Stimulated activated naive CD8-positive, alpha-beta T cell treated with anti-CD3 and anti-CD28 coated beads, Interleukin-15, Interleukin-2, amounts not matched to agents 100 U/mL and 50 U/mL, for 24 hours (primary cell): ENCODE measurements around the gene SYMPK.
A peak's percentile ranks its signal among the peaks of the same experiment; 100 is the strongest.
"Not testable (repeated sequence)": the region's sequence is repeated elsewhere in the genome, so short reads cannot be mapped to it uniquely, and the experiment has no call there.

ENCODE experiments used
- ATAC-seq: fragments of 150-1000 bp; cut with Tn5 transposase; one replicate; pipeline ENCODE4 v1.10.0; 2021
- DNase-seq: peaks from one replicate; pipeline ENCODE4 v3.0.0; 2021

SYMPK gene

DNA sequence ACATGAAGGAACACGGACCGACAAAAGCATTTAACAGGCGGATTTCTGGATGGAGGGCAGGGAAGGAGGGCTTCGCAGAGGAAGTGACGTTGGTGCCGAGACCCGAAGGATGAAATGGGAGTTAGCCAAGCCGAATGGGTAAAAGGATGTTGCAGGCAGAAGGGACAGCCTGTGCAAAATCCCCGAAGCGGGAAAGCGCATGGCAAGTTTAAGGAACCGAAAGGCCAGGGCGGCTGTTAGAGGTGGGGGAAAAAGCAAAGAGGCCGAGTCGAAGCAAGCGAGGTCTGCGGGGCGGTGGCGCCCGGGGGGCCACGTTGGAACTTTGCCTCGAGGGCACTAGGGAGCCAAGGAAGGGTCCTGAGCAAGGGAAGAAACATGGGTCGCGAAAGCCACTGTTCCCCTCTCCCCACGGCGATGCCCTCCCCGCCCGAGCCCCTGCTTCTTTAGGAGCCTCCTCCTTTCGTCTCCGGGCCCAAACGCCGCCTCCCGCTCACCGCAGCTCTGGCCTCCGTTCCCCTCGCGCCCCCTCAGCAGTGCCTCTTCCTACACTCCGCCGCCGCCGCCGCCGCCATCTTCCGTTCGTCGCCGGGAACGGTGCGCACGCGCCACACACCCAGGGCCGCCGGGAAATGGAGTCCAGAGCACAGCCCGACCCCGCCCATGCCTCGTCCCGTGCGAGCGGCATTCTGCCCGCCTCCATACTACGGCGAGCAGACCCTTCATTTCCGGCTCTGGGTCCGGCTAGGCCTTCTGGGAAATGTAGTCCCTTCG lies at the start of gene SYMPK:
TSS of gene SYMPK (minus strand) at position 584 of the 771 bp plus-strand sequence. CDS start 8,652 bp downstream, outside the sequence.
- DNase-seq = peak; percentile 99
- ATAC-seq = peak; percentile 97

DNA sequence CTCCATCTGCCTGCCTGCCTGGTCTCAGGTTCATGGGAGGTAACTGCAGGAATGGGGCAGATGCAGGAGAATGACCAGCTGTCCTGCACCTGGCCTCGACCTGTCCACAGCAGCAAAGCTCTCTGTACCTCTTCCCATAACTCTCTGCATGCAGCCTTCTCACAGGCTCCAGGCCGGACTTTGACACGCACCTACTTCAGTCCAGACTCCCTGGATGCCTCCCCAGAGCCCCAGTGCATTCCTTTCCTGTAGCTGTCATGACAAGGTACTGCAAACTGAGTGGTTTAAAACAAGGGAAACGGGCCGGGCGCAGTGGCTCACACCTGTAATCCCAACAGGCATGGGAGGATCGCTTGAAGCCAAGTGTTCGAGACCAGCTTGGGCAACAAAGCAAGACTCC lies 48.3 kb upstream of the SYMPK start:
- DNase-seq = no peak
- ATAC-seq = no peak

DNA sequence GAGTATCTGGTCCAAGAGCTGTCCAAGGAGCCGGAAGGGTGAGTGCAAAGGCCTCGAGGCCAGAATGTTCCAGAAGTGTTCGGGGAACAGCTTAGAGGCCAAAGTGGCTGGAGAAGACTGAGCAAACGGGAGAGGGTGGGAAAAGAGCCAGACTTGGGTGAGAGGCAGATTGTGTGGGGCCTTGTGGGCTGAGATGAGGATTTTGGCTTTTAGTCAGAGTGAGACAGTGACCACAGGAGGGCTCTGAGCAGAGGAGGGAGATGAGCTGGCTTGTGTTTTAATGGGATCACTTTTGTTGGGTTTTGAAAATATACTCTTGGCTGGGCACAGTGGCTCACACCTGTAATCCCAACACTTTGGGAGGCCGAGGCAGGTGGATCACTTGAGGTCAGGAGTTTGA lies 46.0 kb upstream of the SYMPK start:
- no peak for ATAC-seq
- DNase-seq = no peak

DNA sequence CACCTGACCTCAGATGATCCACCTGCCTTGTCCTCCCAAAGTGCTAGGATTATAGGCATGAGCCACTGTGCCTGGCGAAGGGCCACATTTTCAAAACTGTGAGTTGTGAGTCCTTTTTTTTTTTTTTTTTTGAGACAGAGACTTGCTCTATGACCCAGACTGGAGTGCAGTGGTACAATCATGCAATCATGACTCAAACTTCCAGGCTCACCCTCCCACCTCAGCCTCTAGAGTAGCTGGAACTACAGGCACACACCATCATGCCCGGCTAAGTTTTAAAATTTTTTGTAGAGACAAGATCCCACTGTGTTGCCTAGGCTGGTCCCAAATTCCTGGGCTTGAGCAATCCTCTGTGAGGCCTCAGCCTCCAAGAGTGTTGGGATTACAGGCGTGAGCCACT lies 43.3 kb upstream of the SYMPK start:
- no peak for ATAC-seq
- DNase-seq = no peak

DNA sequence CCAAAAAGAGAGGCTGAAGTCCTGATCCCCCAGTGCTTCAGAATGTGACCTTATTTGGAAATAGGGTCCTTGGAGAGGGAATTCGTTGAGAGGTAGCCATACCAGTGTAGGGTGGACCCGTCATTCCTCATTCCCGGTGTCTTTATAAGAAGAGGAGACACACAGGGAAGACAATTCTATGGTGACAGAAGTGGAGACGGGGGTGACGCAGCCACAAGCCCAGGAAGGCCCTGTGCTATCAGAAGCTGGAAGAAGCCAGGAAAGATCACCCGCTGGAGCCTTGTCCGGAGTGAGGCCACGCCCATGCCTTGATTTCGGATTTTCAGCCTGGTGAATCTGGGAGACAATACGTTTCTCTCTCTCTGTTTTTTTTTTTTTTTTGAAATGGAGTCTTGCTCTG lies 42.1 kb upstream of the SYMPK start:
- DNase-seq (no peak), ATAC-seq (no peak)

DNA sequence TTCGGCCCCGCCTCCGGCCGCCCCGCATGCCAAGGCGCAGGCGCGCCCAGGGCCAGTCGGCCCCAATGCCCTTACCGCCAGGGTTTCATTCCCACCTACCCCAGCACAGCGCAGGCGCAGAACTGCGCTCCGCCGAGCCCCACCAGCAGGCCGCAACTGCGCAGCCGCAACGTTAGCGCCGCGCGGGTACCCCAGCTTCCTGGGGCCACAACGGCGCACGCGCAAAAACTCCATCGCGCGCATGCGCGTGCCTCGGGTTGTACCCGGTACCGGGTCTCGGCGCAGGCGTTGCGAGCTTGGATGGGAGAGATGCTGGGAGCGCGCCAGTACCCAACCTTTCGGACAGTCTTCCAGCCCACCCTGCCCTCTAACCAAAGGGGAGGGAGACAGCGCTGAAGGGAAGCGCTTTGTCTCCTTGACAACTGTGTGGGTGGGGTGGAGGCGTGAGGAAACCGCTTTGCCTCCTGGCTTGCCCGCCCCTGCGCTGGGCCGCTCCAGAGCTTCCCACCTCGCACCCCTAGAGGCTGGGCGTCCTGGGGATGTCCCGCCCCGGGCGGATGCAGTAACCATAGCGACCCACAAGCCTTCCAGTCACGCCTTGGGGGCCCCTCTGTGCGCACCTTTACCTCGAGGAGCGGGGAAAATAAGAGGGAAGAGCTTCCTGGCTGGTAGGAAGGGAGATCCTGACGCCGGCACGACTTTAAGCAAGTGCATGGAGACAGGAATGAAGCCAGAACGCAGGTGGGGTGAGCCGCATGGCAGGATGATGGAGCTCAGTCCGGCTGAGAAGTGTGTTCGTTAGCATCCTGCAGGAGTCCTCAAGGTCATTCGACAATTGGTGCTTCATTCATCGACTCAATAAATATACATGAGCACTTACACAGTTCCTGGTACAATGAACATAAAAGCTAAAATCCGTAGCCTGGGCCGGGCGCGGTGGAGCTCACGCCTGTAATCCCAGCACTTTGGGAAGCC lies 40.0 kb upstream of the SYMPK start:
- DNase-seq (peak; percentile 100), ATAC-seq (peak; percentile 89)

DNA sequence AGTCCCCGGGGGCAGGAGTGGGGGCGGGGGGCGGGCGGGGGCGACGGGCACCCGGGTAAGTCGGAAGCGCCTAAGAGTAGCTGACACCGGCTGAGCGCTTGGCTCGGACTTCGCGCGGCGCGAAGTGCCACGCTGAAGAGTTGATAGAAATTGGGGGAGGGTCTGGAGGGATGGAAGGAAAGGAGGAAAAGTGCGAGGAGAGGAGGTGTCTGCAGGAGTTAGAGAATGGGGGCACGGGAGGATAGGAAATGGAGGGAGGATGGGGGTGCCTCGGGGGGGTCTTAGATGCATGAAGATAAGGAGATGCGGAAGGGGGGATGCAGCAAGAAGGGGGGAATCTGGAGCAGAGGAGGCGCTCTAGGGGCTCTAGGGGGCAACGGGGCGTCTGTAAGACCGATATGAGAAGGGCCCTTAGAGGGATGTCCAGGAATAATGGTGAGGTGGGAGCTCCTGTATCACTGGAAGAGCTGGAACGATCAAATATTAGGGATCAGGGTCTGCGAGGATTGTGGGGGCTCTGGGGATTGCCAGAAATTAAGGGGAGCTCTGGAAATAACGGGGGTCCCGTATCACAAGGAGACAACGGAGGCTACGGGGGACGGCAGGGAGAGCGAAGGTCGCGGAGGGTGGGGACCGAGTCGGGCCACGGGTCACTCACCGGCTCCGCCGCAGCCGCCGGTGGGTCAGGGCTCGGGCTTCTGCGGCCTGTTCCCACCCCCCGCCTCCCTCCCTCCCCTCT lies 39.1 kb upstream of the SYMPK start, which contains the start of gene MYPOP:
TSS of gene MYPOP (minus strand) at position 702 of the 739 bp plus-strand sequence. CDS start 840 bp downstream, outside the sequence.
- peak; percentile 27 for DNase-seq
- ATAC-seq = no peak

DNA sequence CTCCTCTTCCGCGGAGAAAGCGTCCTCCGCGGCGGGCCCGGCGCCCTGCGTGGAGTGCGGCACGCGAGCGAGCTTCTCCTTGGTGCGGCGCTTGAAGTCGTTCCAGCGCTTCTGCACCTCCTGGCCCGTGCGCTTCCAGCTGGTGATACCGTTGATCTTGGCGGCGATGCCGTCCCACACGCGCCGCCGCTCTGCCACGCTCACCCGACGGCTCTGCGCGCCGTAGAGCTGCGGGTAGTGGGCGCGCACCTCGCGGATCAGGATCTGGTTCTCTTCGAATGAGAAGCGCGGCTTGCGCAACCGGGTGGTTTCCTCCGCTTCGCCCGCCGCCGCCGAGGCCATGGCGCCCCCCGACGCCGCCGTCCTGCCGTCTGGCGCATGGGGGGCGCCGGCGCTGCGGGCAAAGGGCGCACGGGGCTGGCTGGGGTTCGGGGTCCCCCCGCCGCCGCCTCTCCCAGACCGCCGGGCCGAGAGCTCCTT lies 38.5 kb upstream of the SYMPK start:
- DNase-seq (peak; percentile 50), ATAC-seq (no peak)

DNA sequence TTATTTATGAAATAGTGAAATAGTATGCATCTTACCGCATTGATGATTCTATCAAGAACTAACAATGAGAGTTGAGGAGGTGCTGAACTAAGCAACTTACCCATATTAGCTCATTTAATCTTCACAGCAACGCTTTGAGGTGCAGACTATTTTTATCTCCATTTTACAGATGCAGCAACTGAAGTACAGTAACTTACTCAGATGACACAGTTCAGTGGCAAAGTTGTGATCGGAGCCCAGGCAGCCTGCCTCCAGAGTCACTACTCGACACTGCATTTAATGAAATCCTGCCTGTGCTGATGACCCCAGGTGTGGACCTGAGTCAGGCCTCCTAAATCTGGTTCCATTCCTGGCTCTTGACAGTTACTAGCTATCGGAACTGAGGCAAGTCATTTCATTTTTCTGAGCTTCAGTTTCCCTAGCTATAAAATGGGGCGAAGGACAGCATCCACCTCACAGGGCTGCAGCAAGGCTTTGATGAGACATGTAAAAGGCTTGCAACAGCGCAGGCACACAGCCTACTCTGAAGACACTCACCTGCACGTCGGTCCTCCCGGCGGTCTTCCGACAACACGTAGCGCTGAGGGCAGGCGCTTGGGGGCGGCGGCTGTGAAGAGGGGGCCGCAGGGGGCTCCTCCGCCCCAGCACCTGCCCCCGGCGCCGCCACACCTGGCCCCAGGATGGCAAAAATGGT lies 37.9 kb upstream of the SYMPK start:
- DNase-seq (no peak), ATAC-seq (no peak)

DNA sequence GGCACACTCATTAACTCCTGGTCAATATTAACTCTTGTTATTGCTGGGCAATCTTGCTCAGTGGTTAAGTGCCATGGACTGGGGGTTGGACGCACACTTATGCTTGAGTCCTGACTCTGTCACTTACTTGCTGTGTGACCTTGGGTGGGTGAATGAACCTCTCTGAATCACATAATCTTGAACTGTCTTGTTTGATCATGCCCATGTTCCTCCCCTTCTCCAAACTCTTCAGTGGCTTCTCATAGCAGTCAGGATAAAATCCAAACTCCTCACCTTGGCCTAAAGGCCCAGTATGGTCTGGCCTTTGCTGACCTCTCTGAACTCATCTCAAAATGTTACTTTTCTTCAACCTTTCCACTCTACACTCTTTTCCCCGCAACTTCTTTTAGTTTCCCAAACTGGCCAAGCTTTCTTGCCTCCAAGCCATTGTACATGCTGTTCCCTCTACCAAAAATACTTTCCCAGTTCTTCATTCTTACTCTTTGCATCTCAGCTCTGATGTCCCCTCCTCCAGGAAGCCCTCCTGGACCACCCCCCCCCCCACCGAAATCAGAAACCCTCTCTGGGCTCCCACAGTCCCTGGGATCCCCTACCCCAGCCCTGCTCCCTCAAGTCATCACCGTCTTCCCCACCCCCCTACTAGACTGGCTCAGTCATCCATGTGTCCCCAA lies 37.1 kb upstream of the SYMPK start:
- DNase-seq (no peak), ATAC-seq (no peak)

DNA sequence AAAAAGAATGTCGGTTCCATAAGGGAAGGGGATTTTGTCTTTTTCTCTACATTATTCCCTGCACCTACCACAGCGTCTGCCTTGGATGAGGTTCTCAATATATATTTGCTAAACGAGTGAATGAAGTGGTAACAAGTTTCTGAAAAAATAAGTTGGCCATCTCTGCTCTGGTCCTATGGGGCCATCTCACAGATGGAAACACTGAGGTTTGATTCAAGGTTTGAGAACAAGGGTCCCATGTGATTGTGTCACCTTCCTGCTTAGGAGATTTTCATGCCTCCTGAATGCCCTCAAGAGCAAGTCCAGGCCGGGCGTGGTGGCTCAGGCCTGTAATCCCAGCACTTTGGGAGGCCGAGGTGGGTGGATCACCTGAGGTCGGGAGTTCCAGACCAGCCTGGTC lies 36.3 kb upstream of the SYMPK start:
- no peak for ATAC-seq
- DNase-seq = no peak

DNA sequence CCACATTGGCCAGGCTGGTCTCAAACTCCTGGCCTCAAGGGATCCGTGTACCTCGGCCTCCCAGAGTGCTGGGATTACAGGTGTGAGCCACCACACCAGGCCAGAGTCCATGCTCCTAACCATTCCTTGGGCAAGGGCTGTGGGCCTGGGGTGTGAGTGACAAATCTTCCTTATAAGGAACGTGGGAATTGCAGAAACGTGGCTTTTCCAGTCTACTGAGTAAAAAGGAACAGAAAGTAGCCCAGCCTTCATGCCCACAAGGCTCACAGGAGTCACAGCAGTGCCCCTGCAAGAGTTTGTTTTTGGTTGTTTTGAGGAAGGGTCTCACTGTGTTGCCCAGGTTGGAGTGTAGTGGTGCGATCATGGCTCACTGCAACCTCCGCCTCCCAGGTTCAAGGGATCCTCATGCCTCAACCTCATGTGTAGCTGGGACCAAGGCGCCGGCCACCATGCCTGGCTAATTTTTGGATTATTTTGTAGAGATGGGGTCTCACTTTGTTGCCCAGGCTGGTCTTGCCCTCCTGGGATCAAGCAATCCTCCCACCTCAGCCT lies 34.4 kb upstream of the SYMPK start:
- DNase-seq (no peak), ATAC-seq (no peak)

DNA sequence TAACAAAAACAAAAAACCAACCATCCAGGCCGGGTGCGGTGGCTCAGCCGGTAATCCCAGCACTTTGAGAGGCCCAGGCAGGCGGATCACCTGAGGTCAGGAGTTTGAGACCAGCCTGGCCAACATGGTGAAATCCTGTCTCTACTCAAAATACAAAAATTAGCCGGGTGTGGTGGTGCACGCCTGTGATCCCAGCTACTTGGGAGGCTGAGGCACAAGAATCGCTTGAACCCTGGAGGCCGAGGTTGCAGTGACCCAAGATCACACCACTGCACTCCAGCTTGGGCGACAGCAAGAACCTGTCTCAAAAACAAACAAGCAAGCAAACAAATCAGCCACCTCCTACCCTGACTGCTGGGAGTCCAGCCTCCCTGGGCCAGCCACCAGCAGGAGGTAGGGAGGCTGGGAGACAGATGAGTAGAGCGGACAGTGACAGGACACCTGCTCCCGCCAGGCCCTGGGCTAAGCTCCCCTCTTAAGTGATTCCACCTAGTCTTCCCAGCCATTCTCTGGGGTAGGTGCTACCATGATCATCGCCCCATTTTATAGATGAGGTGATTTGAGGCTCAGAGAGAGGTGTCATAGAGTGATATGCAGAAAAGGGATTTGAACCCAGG lies 33.1 kb upstream of the SYMPK start:
- ATAC-seq, DNase-seq: not testable (repeated sequence)

DNA sequence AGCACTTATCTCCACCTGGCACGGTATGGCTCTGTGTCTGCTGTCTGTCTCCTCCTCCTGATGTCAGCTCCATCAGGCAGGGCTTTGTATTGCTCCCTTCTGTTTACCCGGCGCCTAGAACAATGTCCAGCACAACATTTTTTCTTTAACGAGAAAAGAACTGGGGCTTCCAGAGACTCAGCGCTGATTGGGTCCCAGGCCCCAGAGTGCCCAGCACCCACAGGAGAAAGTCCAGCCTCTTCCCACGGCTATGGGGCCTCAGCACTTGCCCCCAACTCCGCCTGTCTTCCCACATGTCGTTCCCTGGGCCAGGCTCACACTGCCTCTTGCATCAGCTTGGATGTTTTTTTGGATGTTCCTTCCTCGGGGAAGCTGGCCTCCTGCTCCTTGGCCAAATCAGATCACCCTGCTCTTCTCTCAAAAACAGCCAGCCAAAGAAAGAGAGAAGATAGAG lies 32.6 kb upstream of the SYMPK start:
- ATAC-seq = no peak
- DNase-seq = no peak

DNA sequence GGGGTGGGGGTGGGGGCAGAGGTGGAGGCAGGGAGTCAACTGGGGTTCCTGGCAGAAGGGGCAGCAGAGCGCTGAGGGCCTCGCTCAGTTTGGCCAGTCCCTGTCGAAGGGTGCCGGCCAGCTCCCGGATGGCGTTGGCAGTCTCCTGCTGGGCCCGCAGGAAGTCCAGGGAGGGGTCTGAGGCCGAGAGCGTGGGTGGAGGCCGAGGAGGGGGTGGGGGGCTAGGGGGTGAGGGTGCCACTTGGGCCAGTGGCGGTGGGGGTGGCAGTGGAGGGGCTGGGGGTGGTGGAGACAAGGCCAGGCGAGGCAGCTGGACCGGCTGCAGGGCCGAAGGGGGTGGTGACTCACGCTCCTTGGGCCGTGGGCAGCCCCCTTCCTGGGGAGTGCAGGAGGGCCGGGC lies 27.9 kb upstream of the SYMPK start:
- ATAC-seq = no peak
- DNase-seq = no peak

DNA sequence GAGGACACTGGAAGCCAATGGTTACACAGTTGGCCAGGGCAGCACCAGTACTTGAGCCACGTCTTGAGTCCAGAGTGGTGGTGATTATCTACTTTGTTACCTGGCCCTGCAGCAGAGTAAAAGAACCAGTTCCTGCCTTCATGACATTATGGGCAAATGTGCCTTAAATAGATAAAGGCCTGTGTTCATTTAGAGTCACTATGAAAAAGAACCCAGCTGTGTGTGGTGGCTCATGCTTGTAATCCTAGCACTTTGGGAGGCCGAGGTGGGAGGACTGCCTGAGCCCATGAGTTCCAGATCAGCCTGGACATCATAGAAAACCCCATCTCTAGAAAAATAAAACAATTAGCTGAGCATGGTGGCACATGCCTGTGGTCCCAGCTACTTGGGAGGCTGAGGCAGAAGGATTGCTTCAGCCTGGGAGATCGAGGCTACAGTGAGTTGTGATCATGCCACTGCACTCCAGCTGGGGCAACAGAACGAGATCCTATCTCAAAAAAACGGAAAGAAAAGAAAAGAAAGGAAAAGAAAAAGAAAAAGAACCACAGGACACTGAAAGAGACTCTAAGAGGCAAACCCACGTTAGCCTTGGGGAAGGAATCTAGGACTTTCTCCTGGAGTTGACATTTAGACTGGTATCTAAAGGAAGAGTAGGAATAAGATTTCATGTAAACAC lies 26.4 kb upstream of the SYMPK start:
- DNase-seq (no peak), ATAC-seq (no peak)

DNA sequence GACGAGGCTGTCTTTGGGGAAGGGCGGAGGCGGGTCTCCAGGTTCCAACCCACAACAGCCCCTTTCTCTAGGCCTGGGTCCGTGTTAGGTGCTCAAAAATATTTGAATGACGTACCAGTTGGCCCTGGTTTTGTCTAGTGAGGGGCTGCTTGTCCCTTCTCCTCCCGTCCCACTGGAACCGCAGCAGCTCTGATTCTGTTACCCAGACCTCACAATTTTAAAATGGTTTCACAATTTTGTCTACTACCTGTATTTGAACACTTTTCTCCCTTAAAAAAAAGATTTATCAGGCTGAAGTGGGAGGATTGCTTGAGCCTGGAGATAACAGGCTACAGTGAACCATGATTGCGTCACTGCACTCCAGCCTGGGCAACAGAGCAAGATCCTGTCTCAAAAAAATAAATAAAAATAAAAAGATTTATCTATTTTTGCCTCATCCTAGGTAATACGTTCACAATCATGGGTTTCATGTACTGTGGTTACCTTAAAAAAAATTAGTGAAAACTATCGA lies 24.3 kb upstream of the SYMPK start:
- DNase-seq (no peak), ATAC-seq (no peak)

DNA sequence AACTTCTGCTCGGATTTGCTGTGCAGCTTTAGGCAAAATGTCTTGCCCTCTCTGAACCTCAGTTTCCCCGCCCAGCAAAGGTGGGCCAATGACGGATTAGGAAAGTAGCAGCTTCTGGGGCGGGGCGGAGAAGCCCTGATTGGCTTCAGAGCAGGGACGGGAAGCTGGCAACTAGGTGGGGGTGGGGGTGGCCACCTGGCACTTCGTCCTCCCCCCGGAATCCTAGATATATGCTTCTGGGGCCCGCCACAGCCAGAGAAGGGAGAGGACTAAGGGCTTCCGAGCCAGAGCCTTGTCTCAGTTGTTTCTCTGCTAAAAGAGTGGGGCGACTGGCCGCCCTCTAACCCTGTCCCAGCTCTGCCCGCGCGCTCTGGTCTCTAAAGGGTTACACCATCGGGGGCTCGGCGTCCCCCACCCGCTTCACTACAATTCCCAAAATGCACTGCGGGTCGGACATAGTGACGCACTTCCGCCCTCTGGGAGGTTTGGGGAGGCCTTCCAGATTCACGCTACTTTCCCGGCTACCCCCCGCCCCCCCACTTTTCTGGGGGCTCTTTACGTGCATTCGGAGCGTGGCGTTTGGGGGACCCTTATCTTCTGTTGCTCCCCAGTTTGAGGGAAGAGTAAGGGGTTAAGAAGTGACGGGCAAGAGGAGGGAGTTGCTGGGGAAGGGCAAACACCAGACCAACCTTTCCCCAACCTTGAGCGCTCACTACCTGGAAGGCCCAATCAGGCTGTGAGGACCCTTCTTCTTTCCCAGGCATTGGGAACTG lies 23.7 kb upstream of the SYMPK start:
- ATAC-seq = peak; percentile 77

More for the DNA sequence above, 23.7 kb upstream of the SYMPK start:
- DNase-seq = peak; percentile 89
